Myocyte (in vitro differentiated cells): ENCODE measurements around the gene SPON1. TPM values are rescaled to one million over a fixed set of nuclear protein-coding genes. Genes with fewer than 3 reads are reported as not detected.
"Not testable (repeated sequence)": the region's sequence is repeated elsewhere in the genome, so short reads cannot be mapped to it uniquely, and the experiment has no call there.

Experiments
- DNase-seq: peaks from one replicate; pipeline ENCODE4 v3.0.0-alpha.2; 2012; ENCODE audit warnings: low read depth
- total RNA-seq: library from RNA; depleted of rRNA; stranded (reverse); fragments of >200 nt; gene quantifications from 2 replicates; pipeline ENCODE4 v1.2.3, GENCODE V29; 2014

SPON1 gene
- total RNA-seq, 1 donor from 2014 or later = 0.08 TPM

GRCh38 chr11:14035526-14035925 is 73.0 kb downstream of the SPON1 start:
- DNase-seq = not testable (repeated sequence)

- no peak for DNase-seq
Observed at GRCh38 chr11:14036469-14036868, 73.9 kb downstream of the SPON1 start.

GRCh38 chr11:14041040-14041439 is 78.5 kb downstream of the SPON1 start:
- DNase-seq = no peak

- no peak for DNase-seq
Observed at GRCh38 chr11:14041565-14041964, 79.0 kb downstream of the SPON1 start.

GRCh38 chr11:14042686-14043465 is 80.4 kb downstream of the SPON1 start:
- no peak for DNase-seq

- DNase-seq = no peak
Observed at GRCh38 chr11:14044916-14045315, 82.4 kb downstream of the SPON1 start.

- no peak for DNase-seq
Observed at GRCh38 chr11:14045417-14045816, 82.9 kb downstream of the SPON1 start.

- DNase-seq = no peak
Observed at GRCh38 chr11:14052198-14052597, 89.7 kb downstream of the SPON1 start.

- peak; percentile 42 for DNase-seq
Observed at GRCh38 chr11:14054116-14055107, 91.9 kb downstream of the SPON1 start.

- DNase-seq = no peak
Observed at GRCh38 chr11:14055936-14056335, 93.4 kb downstream of the SPON1 start.

GRCh38 chr11:14058061-14058460 is 95.5 kb downstream of the SPON1 start:
- no peak for DNase-seq

- DNase-seq = no peak
Observed at GRCh38 chr11:14059491-14059890, 97.0 kb downstream of the SPON1 start.

GRCh38 chr11:14061721-14062120 is 99.2 kb downstream of the SPON1 start:
- no peak for DNase-seq

GRCh38 chr11:14065141-14065540 is 102.6 kb downstream of the SPON1 start:
- no peak for DNase-seq

GRCh38 chr11:14065681-14066080 is 103.2 kb downstream of the SPON1 start:
- no peak for DNase-seq

- DNase-seq = no peak
Observed at GRCh38 chr11:14067686-14068085, 105.2 kb downstream of the SPON1 start.

- DNase-seq = no peak
Observed at GRCh38 chr11:14070896-14071295, 108.4 kb downstream of the SPON1 start.

GRCh38 chr11:14073849-14074476 is 111.4 kb downstream of the SPON1 start:
- DNase-seq = no peak

- no peak for DNase-seq
Observed at GRCh38 chr11:14075118-14076078, 112.9 kb downstream of the SPON1 start.

GRCh38 chr11:14079011-14079410 is 116.5 kb downstream of the SPON1 start:
- no peak for DNase-seq
